Sigmoid colon (tissue), 4 donors: ENCODE measurements around the gene GPC6.

ENCODE experiments used
- EP300 ChIP-seq, 4 donors: sonication (generic); formaldehyde crosslinking; IDR thresholded peaks; one replicate each; pipeline ENCODE4 v1.6.1; 2017; ENCODE audit warnings: antibody characterized with exemption in 4 of 4
- POLR2A ChIP-seq, 2 donors: fragments of 450-650 bp; IDR thresholded peaks; one replicate each; pipeline ENCODE4 v1.6.1; 2016; ENCODE audit warnings: antibody characterized with exemption in 2 of 2, mild to moderate bottlenecking in 2 of 2, moderate library complexity in 2 of 2
- POLR2AphosphoS5 ChIP-seq, 4 donors: sonication (generic); formaldehyde crosslinking; IDR thresholded peaks; one replicate each; pipeline ENCODE4 v1.6.1; 2017; ENCODE audit warnings: antibody characterized with exemption in 4 of 4
- TF ChIP-seq, protein P1 (sequence below), 4 experiments: fragments of 450-650 bp in 3 of 4; fragments of 200-600 bp in 1 of 4; IDR thresholded peaks; one replicate each; pipeline ENCODE4 v1.5.1; 2016 to 2019; ENCODE audit warnings: antibody characterized with exemption in 4 of 4, mild to moderate bottlenecking in 3 of 4, moderate library complexity in 2 of 4

DNA sequence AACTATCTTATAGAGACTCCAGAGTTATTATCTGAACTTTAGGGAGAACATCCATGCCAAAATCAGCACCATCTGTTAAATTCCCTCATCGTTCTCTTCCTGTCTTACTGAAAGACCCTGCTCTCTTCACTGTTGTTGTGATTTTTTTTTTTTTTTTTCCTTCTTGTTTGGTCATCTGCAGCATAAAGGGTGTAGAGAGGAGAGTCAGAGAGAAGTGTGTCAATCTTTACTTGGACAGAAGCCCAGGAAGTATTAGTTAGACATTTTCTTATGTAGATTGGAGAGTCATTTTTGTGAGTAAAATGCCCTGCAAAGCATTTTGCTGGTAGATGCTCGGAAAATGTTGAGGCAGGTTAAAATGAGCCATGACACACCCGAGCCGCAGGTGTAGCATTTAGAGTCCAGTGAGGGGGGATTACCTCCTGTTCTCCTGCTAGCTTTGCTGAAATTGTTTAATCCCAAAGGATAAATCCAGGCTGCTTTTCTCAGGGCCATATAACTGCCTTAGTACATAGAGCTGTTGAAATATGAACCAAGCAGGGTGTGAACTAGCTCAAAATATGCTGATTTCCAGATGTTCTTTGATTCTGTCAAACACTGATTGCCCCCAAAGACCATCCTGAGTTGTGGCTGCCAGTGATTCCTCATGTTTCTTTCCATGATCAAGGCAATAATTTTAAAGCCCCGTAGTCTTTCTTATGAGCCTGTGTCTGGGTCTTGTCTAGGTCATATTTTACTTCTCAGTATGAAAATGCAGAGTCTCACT is 1109.3 kb downstream of the GPC6 start:
- no peak for TF ChIP-seq EP300 (IDR thresholded peaks at IDR 0.05)
- TF ChIP-seq, protein P1, sequence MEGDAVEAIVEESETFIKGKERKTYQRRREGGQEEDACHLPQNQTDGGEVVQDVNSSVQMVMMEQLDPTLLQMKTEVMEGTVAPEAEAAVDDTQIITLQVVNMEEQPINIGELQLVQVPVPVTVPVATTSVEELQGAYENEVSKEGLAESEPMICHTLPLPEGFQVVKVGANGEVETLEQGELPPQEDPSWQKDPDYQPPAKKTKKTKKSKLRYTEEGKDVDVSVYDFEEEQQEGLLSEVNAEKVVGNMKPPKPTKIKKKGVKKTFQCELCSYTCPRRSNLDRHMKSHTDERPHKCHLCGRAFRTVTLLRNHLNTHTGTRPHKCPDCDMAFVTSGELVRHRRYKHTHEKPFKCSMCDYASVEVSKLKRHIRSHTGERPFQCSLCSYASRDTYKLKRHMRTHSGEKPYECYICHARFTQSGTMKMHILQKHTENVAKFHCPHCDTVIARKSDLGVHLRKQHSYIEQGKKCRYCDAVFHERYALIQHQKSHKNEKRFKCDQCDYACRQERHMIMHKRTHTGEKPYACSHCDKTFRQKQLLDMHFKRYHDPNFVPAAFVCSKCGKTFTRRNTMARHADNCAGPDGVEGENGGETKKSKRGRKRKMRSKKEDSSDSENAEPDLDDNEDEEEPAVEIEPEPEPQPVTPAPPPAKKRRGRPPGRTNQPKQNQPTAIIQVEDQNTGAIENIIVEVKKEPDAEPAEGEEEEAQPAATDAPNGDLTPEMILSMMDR (IDR thresholded peaks at IDR 0.05): no peak
- TF ChIP-seq POLR2A (IDR thresholded peaks at IDR 0.05): no peak
- TF ChIP-seq POLR2AphosphoS5 (IDR thresholded peaks at IDR 0.05): no peak
